ENCODE data around the gene PDCL2. TPM values are rescaled to one million over a fixed set of nuclear protein-coding genes. Genes with fewer than 3 reads are reported as not detected.

PDCL2 gene
- total and polyA plus RNA-seq, 2 experiments from 2014 or later: 0.35 to 1.9 TPM

GRCh38 chr4:55530691-55531090 is 61.4 kb downstream of the PDCL2 start:
- Mint-ChIP-seq H3K27ac (no peak overlapping the region), H3K4me1 (peaks cover 33% of the 10 kb centered on the region), H3K4me3 (no peak overlapping the region), H3K27me3 (ENCODE audit: insufficient read depth, low read depth, poor library complexity) (no peaks in the 10 kb centered on the region), H3K9me3 (peaks cover 6% of the 10 kb centered on the region; the same call in 2 of the 3 replicates), H3K36me3 (ENCODE audit: low read depth) (peaks cover 14% of the 10 kb centered on the region; the same call in 2 of the 3 replicates)
- 0 out of 2 replicates have a peak, but pooled peaks cover 3% of the 10 kb centered on the region for H4K20me1 ChIP-seq (replicated peaks; ENCODE audit: insufficient read depth)
- peaks cover 100% of the 10 kb centered on the region for H3K79me2 ChIP-seq (replicated peaks; ENCODE audit: insufficient read depth)
- H3K4me1 ChIP-seq (ENCODE audit: insufficient read depth): peaks cover 32% of the 10 kb centered on the region
- no peak overlapping the region for H3K4me3 ChIP-seq
- no peaks in the 10 kb centered on the region for H3K27me3 ChIP-seq (ENCODE audit: insufficient read depth)
- no peaks in the 10 kb centered on the region for H3K36me3 ChIP-seq (ENCODE audit: insufficient read depth)
- H3K4me2 ChIP-seq: no peak overlapping the region
- TF ChIP-seq EZH2phosphoT487 (IDR thresholded peaks at IDR 0.05; ENCODE audit: unreplicated experiment) (no peak), ZNF114 (CRISPR knock-in tag; IDR thresholded peaks at IDR 0.05) (no peak), JUNB (IDR thresholded peaks at IDR 0.05; ENCODE audit: unreplicated experiment) (no peak), NANOG (IDR thresholded peaks at IDR 0.05; ENCODE audit: borderline replicate concordance) (no peak), EZH2 (IDR thresholded peaks at IDR 0.05; ENCODE audit: low read depth, unreplicated experiment) (no peak), CREB1 (CRISPR knock-in tag; IDR thresholded peaks at IDR 0.05; ENCODE audit: low read depth) (no peak), ZNF331 (CRISPR knock-in tag; IDR thresholded peaks at IDR 0.05; ENCODE audit: low read depth) (no peak), ETS1 (IDR thresholded peaks at IDR 0.05) (no peak), POLR2AphosphoS5 (IDR thresholded peaks at IDR 0.05; ENCODE audit: low read depth) (no peak), STAT1 (IDR thresholded peaks at IDR 0.05; ENCODE audit: unreplicated experiment) (no peak)
- TF ChIP-seq, protein P1, sequence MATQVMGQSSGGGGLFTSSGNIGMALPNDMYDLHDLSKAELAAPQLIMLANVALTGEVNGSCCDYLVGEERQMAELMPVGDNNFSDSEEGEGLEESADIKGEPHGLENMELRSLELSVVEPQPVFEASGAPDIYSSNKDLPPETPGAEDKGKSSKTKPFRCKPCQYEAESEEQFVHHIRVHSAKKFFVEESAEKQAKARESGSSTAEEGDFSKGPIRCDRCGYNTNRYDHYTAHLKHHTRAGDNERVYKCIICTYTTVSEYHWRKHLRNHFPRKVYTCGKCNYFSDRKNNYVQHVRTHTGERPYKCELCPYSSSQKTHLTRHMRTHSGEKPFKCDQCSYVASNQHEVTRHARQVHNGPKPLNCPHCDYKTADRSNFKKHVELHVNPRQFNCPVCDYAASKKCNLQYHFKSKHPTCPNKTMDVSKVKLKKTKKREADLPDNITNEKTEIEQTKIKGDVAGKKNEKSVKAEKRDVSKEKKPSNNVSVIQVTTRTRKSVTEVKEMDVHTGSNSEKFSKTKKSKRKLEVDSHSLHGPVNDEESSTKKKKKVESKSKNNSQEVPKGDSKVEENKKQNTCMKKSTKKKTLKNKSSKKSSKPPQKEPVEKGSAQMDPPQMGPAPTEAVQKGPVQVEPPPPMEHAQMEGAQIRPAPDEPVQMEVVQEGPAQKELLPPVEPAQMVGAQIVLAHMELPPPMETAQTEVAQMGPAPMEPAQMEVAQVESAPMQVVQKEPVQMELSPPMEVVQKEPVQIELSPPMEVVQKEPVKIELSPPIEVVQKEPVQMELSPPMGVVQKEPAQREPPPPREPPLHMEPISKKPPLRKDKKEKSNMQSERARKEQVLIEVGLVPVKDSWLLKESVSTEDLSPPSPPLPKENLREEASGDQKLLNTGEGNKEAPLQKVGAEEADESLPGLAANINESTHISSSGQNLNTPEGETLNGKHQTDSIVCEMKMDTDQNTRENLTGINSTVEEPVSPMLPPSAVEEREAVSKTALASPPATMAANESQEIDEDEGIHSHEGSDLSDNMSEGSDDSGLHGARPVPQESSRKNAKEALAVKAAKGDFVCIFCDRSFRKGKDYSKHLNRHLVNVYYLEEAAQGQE (IDR thresholded peaks at IDR 0.05; ENCODE audit: unreplicated experiment): no peak
- TF ChIP-seq, protein P2, sequence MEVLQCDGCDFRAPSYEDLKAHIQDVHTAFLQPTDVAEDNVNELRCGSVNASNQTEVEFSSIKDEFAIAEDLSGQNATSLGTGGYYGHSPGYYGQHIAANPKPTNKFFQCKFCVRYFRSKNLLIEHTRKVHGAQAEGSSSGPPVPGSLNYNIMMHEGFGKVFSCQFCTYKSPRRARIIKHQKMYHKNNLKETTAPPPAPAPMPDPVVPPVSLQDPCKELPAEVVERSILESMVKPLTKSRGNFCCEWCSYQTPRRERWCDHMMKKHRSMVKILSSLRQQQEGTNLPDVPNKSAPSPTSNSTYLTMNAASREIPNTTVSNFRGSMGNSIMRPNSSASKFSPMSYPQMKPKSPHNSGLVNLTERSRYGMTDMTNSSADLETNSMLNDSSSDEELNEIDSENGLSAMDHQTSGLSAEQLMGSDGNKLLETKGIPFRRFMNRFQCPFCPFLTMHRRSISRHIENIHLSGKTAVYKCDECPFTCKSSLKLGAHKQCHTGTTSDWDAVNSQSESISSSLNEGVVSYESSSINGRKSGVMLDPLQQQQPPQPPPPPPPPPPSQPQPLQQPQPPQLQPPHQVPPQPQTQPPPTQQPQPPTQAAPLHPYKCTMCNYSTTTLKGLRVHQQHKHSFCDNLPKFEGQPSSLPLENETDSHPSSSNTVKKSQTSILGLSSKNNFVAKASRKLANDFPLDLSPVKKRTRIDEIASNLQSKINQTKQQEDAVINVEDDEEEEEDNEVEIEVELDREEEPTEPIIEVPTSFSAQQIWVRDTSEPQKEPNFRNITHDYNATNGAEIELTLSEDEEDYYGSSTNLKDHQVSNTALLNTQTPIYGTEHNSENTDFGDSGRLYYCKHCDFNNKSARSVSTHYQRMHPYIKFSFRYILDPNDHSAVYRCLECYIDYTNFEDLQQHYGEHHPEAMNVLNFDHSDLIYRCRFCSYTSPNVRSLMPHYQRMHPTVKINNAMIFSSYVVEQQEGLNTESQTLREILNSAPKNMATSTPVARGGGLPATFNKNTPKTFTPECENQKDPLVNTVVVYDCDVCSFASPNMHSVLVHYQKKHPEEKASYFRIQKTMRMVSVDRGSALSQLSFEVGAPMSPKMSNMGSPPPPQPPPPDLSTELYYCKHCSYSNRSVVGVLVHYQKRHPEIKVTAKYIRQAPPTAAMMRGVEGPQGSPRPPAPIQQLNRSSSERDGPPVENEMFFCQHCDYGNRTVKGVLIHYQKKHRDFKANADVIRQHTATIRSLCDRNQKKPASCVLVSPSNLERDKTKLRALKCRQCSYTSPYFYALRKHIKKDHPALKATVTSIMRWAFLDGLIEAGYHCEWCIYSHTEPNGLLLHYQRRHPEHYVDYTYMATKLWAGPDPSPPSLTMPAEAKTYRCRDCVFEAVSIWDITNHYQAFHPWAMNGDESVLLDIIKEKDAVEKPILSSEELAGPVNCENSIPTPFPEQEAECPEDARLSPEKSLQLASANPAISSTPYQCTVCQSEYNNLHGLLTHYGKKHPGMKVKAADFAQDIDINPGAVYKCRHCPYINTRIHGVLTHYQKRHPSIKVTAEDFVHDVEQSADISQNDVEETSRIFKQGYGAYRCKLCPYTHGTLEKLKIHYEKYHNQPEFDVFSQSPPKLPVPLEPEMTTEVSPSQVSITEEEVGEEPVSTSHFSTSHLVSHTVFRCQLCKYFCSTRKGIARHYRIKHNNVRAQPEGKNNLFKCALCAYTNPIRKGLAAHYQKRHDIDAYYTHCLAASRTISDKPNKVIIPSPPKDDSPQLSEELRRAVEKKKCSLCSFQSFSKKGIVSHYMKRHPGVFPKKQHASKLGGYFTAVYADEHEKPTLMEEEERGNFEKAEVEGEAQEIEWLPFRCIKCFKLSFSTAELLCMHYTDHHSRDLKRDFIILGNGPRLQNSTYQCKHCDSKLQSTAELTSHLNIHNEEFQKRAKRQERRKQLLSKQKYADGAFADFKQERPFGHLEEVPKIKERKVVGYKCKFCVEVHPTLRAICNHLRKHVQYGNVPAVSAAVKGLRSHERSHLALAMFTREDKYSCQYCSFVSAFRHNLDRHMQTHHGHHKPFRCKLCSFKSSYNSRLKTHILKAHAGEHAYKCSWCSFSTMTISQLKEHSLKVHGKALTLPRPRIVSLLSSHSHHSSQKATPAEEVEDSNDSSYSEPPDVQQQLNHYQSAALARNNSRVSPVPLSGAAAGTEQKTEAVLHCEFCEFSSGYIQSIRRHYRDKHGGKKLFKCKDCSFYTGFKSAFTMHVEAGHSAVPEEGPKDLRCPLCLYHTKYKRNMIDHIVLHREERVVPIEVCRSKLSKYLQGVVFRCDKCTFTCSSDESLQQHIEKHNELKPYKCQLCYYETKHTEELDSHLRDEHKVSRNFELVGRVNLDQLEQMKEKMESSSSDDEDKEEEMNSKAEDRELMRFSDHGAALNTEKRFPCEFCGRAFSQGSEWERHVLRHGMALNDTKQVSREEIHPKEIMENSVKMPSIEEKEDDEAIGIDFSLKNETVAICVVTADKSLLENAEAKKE (CRISPR knock-in tag; IDR thresholded peaks at IDR 0.05): no peak
- TF ChIP-seq, protein P3, sequence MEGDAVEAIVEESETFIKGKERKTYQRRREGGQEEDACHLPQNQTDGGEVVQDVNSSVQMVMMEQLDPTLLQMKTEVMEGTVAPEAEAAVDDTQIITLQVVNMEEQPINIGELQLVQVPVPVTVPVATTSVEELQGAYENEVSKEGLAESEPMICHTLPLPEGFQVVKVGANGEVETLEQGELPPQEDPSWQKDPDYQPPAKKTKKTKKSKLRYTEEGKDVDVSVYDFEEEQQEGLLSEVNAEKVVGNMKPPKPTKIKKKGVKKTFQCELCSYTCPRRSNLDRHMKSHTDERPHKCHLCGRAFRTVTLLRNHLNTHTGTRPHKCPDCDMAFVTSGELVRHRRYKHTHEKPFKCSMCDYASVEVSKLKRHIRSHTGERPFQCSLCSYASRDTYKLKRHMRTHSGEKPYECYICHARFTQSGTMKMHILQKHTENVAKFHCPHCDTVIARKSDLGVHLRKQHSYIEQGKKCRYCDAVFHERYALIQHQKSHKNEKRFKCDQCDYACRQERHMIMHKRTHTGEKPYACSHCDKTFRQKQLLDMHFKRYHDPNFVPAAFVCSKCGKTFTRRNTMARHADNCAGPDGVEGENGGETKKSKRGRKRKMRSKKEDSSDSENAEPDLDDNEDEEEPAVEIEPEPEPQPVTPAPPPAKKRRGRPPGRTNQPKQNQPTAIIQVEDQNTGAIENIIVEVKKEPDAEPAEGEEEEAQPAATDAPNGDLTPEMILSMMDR (conservative IDR thresholded peaks at IDR 0.05; ENCODE audit: low read depth in 2 of 2): no peak
- no peak overlapping the region for H2AFZ ChIP-seq
- H3K27ac ChIP-seq (ENCODE audit: low read depth): no peak overlapping the region
- ATAC-seq (no peak), DNase-seq (ENCODE audit: low spot score) (no peak)
- no peaks in the 10 kb centered on the region for H3K9me2 ChIP-seq (ENCODE audit: insufficient read depth)
- no peaks in the 10 kb centered on the region for H3F3A ChIP-seq (replicated peaks; ENCODE audit: low read depth)

Data from GM23338 (cell line).